GM21526 (cell line): ENCODE data around the gene FCAMR.

ENCODE experiments used
- ATAC-seq: cut with Tn5 transposase; IDR thresholded peaks from one replicate; pipeline ENCODE4 v1.9.1; 2021; ENCODE audit warnings: moderate library complexity; ENCODE audit not compliant: unreplicated experiment, low FRiP score

The FCAMR gene

DNA sequence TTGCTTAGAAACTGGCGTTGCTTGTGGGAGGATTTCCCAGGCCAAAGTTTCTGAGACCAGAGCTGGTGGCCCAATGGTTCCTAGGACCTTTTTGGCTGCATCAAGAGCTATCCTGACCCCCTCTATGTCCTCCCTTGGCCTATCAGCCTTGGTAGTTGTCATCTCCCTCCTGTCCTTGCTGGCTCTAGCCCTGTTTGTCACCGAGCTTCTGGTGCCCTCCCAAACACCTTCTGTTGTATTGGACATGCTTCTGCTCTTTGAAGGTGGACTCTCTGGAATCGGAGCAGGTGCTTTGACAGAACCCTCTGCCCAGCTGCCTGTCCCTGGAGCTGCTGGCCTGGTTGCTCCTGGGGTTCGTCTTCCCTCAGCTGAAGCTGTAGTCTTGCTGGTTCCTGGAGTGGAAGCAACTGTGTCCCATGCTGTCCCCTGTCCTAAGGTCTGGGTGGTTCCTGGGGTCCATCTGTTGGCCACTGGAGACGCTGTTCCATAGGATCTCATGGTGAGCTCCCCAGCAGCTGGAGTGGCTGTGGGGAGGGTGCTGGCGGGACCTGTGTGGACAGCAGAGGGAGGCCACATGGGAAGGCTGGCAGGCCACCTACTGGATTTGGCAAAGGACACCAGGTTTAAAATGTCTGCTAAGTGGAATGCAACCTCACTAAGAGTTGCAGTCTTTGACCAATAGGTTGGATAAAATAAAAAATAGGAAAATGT is 9.4 kb downstream of the FCAMR start:
- no peak for ATAC-seq

GRCh38 chr1:206958144-206958543 is 12.1 kb downstream of the FCAMR start:
- no peak for ATAC-seq

- no peak for ATAC-seq
Measured at GRCh38 chr1:206957639-206958038, 12.6 kb downstream of the FCAMR start.

DNA sequence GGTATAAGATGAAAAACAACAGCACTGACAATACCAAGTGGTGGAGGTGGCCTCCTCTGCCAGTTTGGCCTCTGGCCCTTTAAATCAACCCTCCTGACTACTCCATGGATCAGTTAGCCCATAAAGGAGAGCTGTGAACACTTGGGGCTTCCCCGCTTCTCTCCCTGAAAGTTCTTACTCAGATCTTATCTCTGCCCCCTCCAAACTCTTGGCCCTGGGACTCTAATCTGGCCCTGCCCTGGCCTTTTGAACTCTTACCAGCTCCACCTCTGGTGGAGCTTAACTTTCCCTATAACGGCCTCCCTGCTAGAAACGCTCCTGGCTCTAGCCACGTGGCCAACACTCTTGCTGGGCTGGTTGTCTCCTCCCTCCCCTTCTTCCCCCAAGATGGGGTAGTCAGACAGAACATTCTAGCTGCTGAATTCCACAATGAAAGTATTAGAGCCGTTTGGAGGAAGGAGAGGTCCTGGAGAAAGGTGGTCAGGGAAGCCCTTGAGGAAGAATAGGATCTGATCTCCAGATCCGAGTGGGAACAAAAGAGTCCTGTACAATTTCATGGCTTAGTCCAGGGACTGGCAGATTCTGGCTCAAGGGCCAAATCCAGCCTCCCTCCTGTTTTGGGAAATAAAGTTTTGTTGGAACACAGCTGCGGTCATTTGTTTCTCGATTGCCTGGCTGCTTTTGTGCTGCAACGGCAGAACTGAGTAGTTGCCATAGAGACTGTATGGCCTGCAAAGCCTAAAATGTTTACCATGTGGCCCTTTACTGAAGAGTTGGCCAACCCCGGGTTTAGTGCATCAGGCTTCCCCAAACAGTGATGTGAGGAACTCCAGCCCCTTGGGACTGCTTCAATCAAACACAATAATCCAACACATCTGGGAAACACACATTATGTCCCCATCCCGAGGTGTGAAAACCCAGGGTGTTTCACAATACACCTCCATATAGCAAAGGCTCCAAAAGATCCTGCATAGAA is 14.5 kb downstream of the FCAMR start:
- no peak for ATAC-seq

- no peak for ATAC-seq
Measured at GRCh38 chr1:206954459-206955342, 15.6 kb downstream of the FCAMR start.

DNA sequence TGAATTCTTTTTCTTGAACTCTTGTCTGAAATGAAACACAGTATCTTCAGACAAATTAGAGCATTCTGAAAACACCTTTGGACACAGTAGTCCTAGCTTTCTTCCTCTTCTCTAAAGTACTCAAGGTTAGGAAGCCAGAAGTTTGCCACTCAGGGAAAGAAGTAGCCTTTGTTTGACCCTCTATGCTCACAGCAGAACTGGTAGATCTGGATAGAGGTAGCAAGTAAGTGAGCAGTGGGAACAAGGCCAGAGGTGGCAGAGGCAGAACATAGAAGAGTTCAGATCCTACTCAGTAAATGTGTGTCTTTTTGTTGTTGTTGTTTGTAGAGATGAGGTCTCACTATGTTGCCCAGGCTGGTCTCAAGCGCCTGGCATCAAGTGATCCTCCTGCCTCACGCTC is 16.6 kb downstream of the FCAMR start:
- no peak for ATAC-seq

GRCh38 chr1:206953126-206953525 is 17.1 kb downstream of the FCAMR start:
- ATAC-seq: no peak

GRCh38 chr1:206952171-206952570 is 18.1 kb downstream of the FCAMR start:
- no peak for ATAC-seq

DNA sequence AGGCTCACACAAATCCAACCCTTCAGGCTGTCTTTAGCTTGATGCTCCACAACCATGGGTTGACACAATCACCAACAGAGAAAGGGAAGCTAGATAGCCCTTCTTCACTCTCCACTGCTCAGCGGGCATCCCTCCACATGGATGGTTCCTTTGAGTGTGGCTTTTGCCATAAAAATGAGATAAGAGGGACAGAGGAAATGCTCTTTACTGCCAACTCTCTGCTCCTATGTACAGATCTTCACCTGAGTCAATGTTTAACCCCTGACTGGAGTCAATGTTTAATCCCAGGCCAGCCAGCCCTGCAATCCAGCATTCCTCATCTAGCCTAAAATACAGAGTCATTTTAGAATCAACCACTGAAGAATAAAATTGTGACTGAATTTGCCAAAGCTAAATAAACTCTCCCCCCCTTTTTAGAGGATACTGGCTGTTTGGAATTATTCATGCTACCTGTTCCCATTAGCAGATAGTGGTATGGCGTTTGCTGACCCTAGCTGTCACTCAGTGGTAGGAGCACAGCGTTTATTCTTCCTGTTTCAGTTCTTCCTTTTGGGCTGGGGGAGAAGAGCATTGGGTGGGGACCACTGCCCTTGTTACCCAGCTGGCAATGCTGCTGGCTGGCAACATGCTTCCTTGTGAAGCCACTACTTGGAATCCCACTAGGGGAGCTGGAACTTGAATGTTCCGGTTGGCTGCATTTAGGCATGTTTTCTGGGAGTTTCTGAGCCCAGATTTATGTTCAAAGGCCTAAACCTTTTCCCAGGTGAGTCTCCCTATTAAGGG is 18.8 kb downstream of the FCAMR start:
- no peak for ATAC-seq

DNA sequence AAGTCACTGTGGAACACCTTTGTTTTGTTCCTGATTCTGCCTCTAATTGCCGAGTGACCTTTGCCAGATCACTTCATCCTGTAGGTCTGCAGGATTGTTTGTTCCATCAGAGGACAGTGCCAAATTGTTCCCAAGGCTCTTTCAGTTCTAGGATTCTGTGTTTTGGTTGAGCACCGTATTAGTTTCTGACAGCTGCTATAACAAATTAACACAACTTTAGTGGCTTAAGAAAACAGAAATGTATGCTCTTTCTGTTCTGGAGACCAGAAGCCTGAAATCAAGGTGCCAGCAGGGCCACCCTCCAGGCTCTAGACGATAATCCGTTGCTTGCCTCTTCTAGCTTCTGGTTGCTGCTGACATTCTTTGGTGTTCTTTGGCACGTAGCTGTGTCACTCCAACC is 20.6 kb downstream of the FCAMR start:
- no peak for ATAC-seq

DNA sequence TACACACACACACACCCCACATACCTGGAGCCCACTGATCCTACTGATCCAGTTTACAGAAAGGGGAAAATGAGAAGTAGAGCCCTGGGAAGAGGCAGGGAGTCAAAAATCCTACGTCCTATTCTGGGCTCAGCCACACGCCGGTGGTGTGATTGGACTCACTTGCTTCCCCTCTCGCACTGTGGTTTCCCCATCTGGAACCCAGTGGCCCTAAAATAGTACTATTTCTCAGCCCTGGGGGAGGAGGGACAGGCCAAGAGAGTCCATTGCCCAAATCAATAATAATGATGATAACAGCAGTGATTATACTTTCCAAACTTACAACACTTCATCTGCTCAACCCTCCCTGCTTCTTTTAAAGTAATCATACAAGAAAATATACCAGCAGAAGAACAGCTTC is 21.1 kb downstream of the FCAMR start:
- ATAC-seq: no peak

DNA sequence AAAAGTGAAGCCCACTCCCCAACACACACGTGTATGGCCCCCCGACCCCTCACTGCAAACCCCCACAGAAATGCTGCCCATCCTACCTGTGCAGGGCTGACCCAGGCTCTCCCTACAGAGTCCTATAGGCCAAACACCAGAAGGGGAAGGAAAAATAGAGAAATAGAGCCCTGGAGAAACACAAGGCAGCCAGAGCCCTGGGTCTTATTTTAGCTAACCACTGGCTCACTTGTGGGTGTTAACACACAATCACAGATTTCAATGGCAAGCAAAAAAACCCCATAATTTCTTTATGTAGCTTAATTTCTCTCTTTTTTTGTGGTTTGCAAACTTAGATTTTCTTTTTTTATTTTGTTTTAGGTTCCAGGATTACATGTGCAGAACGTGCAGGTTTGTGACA is 23.0 kb downstream of the FCAMR start:
- no peak for ATAC-seq

GRCh38 chr1:206946261-206946660 is 24.0 kb downstream of the FCAMR start, which contains the start of gene PIGR:
Gene PIGR (minus strand): TSS chr1:206946466. CDS start chr1:206940531, 5,935 bp downstream.
- ATAC-seq: no peak

DNA sequence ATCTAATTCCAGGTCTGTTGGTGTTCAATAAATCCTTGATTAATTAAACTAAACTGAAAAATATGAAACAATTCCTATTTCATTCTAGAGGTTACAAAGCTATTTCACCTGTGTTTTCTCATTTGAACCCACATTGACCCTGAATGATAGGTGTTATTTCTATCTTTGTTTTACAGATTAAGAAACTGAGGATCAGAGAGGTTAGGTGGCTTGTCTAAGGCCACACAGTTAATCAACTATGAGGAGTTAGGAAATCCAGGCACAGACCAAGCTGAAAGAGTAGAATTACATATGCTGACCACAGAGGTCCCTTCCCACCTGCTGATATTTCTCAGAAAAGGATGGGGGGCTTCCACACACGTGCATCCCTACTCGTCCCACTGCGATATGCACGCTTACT is 24.5 kb downstream of the FCAMR start:
- ATAC-seq: no peak

- no peak for ATAC-seq
Measured at GRCh38 chr1:206944703-206945102, 25.6 kb downstream of the FCAMR start.

DNA sequence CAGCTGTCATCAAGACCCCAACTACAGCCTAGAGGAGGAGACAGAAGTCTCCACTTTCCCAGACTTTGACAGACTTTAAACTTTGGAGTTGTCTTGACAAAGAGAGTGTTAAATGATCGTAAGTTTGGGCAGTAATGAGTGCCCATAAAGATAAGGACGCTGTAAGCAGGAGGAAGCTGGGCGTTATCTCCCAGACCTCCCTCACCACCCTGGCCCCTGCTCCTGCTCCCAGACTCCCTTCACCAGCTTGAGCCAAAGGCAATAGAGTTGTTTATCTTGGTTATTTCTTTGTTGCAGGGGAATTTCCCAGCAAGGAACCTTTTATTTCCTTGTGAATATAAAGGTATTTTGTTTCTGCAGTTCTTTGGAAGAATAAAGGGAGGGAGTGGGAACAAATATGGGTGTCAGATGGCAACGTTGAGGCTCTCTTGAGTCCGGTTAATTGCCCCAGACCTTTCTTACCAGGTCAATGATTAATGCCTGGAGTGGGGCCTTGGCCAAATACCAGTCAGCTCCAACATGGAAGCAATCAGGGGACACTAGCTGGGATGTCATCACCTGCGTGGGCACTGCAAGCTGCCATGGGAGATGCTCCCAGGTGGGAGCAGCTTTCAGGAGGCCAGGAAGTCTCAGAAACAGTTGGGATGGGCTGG is 28.4 kb downstream of the FCAMR start:
- ATAC-seq: no peak

- ATAC-seq: no peak
Measured at GRCh38 chr1:206940588-206940936, 29.7 kb downstream of the FCAMR start.

DNA sequence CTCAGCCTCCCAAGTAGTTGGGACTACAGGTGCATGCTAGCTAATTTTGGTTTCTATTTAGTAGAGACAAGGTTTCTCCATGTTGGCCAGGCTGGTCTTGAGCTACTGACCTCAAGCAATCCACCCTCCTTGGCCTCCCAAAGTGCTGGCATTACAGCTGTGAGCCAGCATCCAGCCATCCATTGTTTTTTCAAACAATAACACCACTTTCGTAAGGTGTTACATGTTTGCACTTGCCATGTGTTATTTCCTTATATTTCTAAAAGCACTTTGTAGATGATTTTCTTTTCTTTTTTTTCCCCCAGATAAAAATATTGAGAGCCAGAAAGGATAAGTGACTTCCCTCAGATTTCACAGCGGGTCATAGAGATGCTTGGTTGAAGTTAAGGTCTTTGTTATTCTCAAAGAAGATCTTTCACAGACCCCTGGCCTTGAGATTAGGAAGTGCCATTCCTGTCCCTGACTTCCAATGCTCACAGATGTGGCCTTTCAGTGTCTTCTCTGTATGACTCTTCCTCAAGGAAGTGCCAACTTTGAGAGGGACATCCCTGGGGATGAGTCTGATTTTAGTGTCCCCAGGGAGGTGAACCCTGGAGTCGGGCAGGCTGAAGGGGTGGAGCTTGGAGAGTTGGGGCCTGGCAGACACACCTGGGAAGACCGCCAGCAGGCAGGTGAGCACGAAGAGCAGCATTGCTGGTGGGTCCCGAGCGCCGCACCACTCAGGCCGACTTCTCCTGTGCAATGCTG is 30.2 kb downstream of the FCAMR start:
- no peak for ATAC-seq

GRCh38 chr1:206939131-206939530 is 31.1 kb downstream of the FCAMR start:
- ATAC-seq: no peak
